HTR-8/SVneo (cell line): ENCODE data around the gene PSMG1.
"Not testable (repeated sequence)": the region's sequence is repeated elsewhere in the genome, so short reads cannot be mapped to it uniquely, and the experiment has no call there.

Source experiments
- DNase-seq: peaks from one replicate; pipeline ENCODE4 v3.0.0; 2011; ENCODE audit warnings: low spot score, mixed read lengths; ENCODE audit not compliant: insufficient read length
- FAIRE-seq: peaks from 2 replicates; lab custom pipeline; 2011; peaks lifted over from hg19 to GRCh38; lab: Jason Lieb, UNC

Gene PSMG1

GRCh38 chr21:39183272-39184049 lies at the start of gene PSMG1:
Gene PSMG1 (minus strand): TSS chr21:39183451. CDS start chr21:39183385, 66 bp downstream.
- FAIRE-seq, result peak; percentile 94
- peak; percentile 87 for DNase-seq

GRCh38 chr21:39232861-39233291 lies 49.6 kb upstream of the PSMG1 start:
- DNase-seq, result no peak
- no peak for FAIRE-seq

- FAIRE-seq, result no peak
- no peak for DNase-seq
These were observed 41.7 kb upstream of the PSMG1 start for GRCh38 chr21:39224930-39225329.

- DNase-seq, result no peak
- no peak for FAIRE-seq
These were observed 38.8 kb upstream of the PSMG1 start for GRCh38 chr21:39221997-39222486.

GRCh38 chr21:39221282-39221996 lies 38.2 kb upstream of the PSMG1 start:
- FAIRE-seq (no peak), DNase-seq (no peak)

- FAIRE-seq, DNase-seq: not testable (repeated sequence)
These were observed 37.6 kb upstream of the PSMG1 start for GRCh38 chr21:39220875-39221274.

- FAIRE-seq, result no peak
- DNase-seq, result no peak
These were observed 36.9 kb upstream of the PSMG1 start for GRCh38 chr21:39220150-39220549.

- FAIRE-seq, result no peak
- no peak for DNase-seq
These were observed 34.8 kb upstream of the PSMG1 start for GRCh38 chr21:39218082-39218409.

- DNase-seq, result no peak
- no peak for FAIRE-seq
These were observed 34.3 kb upstream of the PSMG1 start for GRCh38 chr21:39217356-39218081.

- FAIRE-seq, result no peak
- no peak for DNase-seq
These were observed 33.0 kb upstream of the PSMG1 start for GRCh38 chr21:39216290-39216689.

GRCh38 chr21:39215078-39215477 lies 31.8 kb upstream of the PSMG1 start:
- no peak for FAIRE-seq
- no peak for DNase-seq

GRCh38 chr21:39209334-39209688 lies 26.1 kb upstream of the PSMG1 start:
- DNase-seq, result no peak
- no peak for FAIRE-seq

- no peak for FAIRE-seq
- DNase-seq, result no peak
These were observed 25.5 kb upstream of the PSMG1 start for GRCh38 chr21:39208624-39209333.

GRCh38 chr21:39204134-39204533 lies 20.9 kb upstream of the PSMG1 start:
- no peak for FAIRE-seq
- DNase-seq, result no peak

- no peak for DNase-seq
- FAIRE-seq, result no peak
These were observed 15.5 kb upstream of the PSMG1 start for GRCh38 chr21:39198800-39199199.

- DNase-seq (no peak), FAIRE-seq (no peak)
These were observed 14.4 kb upstream of the PSMG1 start for GRCh38 chr21:39197448-39198233.

- FAIRE-seq (no peak), DNase-seq (no peak)
These were observed 13.6 kb upstream of the PSMG1 start for GRCh38 chr21:39196838-39197237.

GRCh38 chr21:39196310-39196709 lies 13.1 kb upstream of the PSMG1 start:
- DNase-seq (no peak), FAIRE-seq (no peak)

GRCh38 chr21:39193380-39193779 lies 10.1 kb upstream of the PSMG1 start:
- FAIRE-seq, result no peak

More at GRCh38 chr21:39193380-39193779, 10.1 kb upstream of the PSMG1 start:
- DNase-seq, result no peak
